GM18505 (cell line): ENCODE measurements around the gene P2RX3.
"Not testable (repeated sequence)": the region's sequence is repeated elsewhere in the genome, so short reads cannot be mapped to it uniquely, and the experiment has no call there.

Source experiments
- ATAC-seq: cut with Tn5 transposase; IDR thresholded peaks from one replicate; pipeline ENCODE4 v1.9.1; 2021; ENCODE audit not compliant: unreplicated experiment
- POLR2A ChIP-seq: IDR thresholded peaks from 4 replicates; pipeline ENCODE4 v1.6.1; 2011; ENCODE audit warnings: borderline replicate concordance; ENCODE audit not compliant: insufficient read depth, insufficient read length; ENCODE audit errors: extremely low read depth

Gene P2RX3

DNA sequence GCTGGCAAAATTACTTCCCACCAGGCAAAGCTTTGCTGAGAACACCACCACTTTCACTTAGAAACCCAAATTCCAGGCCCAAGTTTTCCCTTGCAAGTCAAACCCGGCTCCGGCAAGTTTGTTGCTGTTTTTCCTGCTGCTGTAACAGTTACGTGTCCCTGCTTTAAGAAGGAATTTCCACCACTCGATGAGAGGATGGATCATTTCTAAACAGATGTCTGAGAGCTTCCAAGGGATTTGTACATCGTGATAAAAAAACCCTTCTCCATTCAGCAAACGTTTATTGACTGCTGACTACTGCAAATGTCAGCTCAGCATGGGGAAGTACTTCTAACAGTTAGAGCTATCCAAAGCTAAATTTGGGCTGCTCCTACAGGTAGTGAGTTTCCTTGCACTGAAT is 19.7 kb downstream of the P2RX3 start:
- ATAC-seq: no peak
- TF ChIP-seq POLR2A: no peak

GRCh38 chr11:57358543-57358961 is 20.4 kb downstream of the P2RX3 start:
- no peak for ATAC-seq
- no peak for TF ChIP-seq POLR2A

DNA sequence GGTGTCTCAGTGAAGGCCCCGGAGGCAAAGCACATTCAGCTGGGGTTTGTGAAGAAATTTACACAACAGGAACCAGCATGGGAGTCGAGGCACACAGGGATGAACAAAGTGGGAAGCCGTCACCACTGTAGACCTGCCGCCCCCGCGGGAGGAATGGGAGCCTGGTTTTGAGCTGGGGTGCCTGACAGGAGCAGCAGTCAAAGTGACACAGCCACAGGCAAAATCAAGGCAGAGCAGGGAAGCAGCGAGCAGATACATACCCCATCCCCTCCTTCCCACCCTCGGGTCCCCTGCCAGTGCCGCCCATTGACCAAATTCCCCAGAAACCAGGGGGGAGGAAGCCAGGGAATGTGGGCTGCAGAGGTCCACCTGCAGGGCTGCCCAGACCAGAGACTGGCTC is 20.8 kb downstream of the P2RX3 start:
- ATAC-seq: no peak
- no peak for TF ChIP-seq POLR2A

GRCh38 chr11:57359396-57359795 is 21.2 kb downstream of the P2RX3 start:
- TF ChIP-seq POLR2A: no peak
- ATAC-seq: no peak

- TF ChIP-seq POLR2A: no peak
- ATAC-seq: no peak
Measured at GRCh38 chr11:57359896-57360690, 21.9 kb downstream of the P2RX3 start.

GRCh38 chr11:57360991-57361390 is 22.8 kb downstream of the P2RX3 start:
- TF ChIP-seq POLR2A: no peak
- ATAC-seq: no peak

DNA sequence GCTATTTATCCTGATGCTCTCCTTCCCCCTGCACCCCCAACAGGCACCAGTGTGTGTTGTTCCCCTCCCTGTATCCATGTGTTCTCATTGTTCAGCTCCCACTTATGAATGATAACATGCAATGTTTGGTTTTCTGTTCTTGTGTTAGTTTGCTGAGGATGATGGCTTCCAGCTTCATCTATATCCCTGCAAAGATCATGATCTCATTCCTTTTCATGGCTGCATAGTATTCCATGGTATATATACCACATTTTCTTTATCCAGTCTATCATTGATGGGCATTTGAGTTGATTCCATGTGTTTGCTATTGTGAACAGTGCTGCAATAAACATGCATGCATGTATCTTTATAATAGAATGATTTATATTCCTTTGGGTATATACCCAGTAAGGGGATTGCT is 23.3 kb downstream of the P2RX3 start:
- ATAC-seq: not testable (repeated sequence)

DNA sequence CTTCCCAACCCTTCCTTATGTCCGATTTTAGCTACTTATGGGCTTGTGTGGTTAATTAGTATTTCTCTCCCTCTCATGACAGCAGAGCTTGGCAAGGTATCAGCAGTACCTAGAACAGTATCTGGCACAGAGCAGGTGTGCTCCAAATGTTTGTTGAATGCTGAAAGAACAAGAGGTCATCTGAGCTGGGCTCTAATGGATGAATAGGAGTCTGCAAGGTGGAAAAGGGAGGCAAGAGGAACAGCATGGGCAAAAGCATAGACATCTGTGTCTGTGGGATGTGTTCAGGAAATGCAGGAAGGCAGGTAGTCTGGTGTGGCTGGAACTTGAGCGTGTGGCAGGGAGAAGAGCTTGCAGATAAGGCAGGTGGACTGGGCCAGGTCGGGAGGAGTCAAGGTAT is 23.8 kb downstream of the P2RX3 start:
- TF ChIP-seq POLR2A: no peak
- no peak for ATAC-seq

- TF ChIP-seq POLR2A: no peak
- ATAC-seq: no peak
Measured at GRCh38 chr11:57363131-57364080, 25.3 kb downstream of the P2RX3 start.

GRCh38 chr11:57364851-57365660 is 26.9 kb downstream of the P2RX3 start:
- ATAC-seq: no peak
- no peak for TF ChIP-seq POLR2A

- no peak for ATAC-seq
- no peak for TF ChIP-seq POLR2A
Measured at GRCh38 chr11:57368106-57368844, 30.1 kb downstream of the P2RX3 start.

- ATAC-seq: no peak
- no peak for TF ChIP-seq POLR2A
Measured at GRCh38 chr11:57368845-57369232, 30.7 kb downstream of the P2RX3 start.
